Right lobe of liver (tissue), 6 donors: Measurements from ENCODE around the gene MAP3K4. TPM values are rescaled to one million over a fixed set of nuclear protein-coding genes. Genes with fewer than 3 reads are reported as not detected.
A peak's percentile ranks its signal among the peaks of the same experiment; 100 is the strongest.

Source experiments
- ATAC-seq, 4 donors: fragments of 200-7000 bp; cut with Tn5 transposase; one replicate each; pipeline ENCODE4 v1.9.1; 2020; ENCODE audit warnings: mild to moderate bottlenecking in 4 of 4, moderate library complexity in 4 of 4
- DNase-seq, 3 donors: peaks; one replicate each; pipeline ENCODE4 v3.0.0-alpha.2; 2020
- H3K27ac ChIP-seq, 3 donors: fragments of 200-600 bp; one replicate each; pipeline ENCODE4 v1.8.0; 2022
- H3K27me3 ChIP-seq, 2 donors: fragments of 200-600 bp; one replicate each; pipeline ENCODE4 v1.8.0; 2022
- H3K36me3 ChIP-seq, 4 donors: fragments of 200-600 bp; sonication (generic) in 1 of 4; one replicate each; pipeline versions ENCODE4 v1.5.1 to v1.8.0; 2017 to 2022; ENCODE audit warnings: control low read depth in 1 of 4
- H3K4me1 ChIP-seq, 4 donors: fragments of 200-600 bp; sonication (generic) in 1 of 4; one replicate each; pipeline versions ENCODE4 v1.5.1 to v1.8.0; 2017 to 2022; ENCODE audit warnings: control low read depth in 1 of 4
- H3K4me3 ChIP-seq, 3 donors: fragments of 200-600 bp; one replicate each; pipeline ENCODE4 v1.8.0; 2022
- H3K9me3 ChIP-seq, 4 donors: fragments of 200-600 bp; sonication (generic) in 1 of 4; one replicate each; pipeline versions ENCODE4 v1.5.1 to v1.8.0; 2017 to 2022; ENCODE audit warnings: control low read depth in 1 of 4
- POLR2A ChIP-seq: fragments of 450-650 bp; IDR thresholded peaks from one replicate; pipeline ENCODE4 v1.6.1; 2017; ENCODE audit warnings: antibody characterized with exemption, mild to moderate bottlenecking
- WGBS: methylation state at CpG from one replicate; pipeline ENCODE4 v1.1.6; 2018; ENCODE audit warnings: low coverage, low lambda C conversion rate; ENCODE audit not compliant: insufficient coverage; ENCODE audit errors: missing lambda C conversion rate; 5-methylcytosine and 5-hydroxymethylcytosine counted together
- intact Hi-C, 2 donors: fragments of 100-400 bp; cut with DNase I; formaldehyde crosslinking; loops; one replicate each; pipeline versions ENCODE4 v1.11.2 to v1.14.1; 2022
- total RNA-seq, 6 experiments: library from RNA; depleted of rRNA in 2 of 6; stranded (reverse); fragments of >200 nt in 2 of 6; fragmentation: NEBNext Ultra II Directional in 3 of 6; extraction: Animal tissue kit (Norgen Biotek cat#: 25700) in 3 of 6; gene quantifications; one replicate each; pipeline versions ENCODE4 v1.1.0 to v1.2.4, GENCODE V29; 2016 to 2023
- TF ChIP-seq, protein P1 (sequence below), 4 donors: fragments of 200-600 bp in 3 of 4; fragments of 450-650 bp in 1 of 4; IDR thresholded peaks; one replicate each; pipeline versions ENCODE4 v1.5.1 to v1.8.0; 2016 to 2022; ENCODE audit warnings: antibody characterized with exemption in 4 of 4, mild to moderate bottlenecking in 2 of 4
- donor health status: DM: no; HTN: yes; CAD: no.
- donor health status: DM: no; HTN: no; CAD: no.
- donor health status: DM: no; HTN: no; CAD: no.
- donor health status: DM: no; HTN: yes; CAD: no.
- donor health status: DM: no; HTN: yes; CAD: no.

MAP3K4 gene
- total RNA-seq, 6 experiments from 2014 or later, result 9.4 to 20.5 (median 13.1) TPM

DNA sequence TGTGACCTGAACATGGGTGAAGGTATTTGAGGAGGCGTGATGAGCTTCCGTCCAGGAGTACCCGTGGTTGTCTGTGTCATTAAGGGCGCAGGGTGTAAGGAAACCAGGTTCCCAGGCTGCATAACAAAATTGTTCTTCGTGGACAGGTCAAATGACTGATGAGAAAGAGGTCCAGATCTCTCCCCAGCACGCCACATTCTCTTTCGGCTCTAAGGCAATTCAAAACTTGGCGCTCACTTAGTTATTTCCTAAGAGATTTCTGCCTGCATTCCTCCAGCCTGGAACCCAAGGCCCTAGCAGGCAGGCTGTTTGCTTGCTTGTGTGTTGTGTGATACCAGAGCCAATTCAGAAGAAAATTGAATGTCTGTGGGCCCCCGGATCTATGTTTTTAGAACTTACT, 142.4 kb downstream of the MAP3K4 start:
- no peaks in the 10 kb centered on the region for H3K27me3 ChIP-seq
- H3K9me3 ChIP-seq, result no peaks in the 10 kb centered on the region
- no peaks in the 10 kb centered on the region for H3K36me3 ChIP-seq
- H3K4me3 ChIP-seq, result no peak overlapping the region
- TF ChIP-seq, protein P1, sequence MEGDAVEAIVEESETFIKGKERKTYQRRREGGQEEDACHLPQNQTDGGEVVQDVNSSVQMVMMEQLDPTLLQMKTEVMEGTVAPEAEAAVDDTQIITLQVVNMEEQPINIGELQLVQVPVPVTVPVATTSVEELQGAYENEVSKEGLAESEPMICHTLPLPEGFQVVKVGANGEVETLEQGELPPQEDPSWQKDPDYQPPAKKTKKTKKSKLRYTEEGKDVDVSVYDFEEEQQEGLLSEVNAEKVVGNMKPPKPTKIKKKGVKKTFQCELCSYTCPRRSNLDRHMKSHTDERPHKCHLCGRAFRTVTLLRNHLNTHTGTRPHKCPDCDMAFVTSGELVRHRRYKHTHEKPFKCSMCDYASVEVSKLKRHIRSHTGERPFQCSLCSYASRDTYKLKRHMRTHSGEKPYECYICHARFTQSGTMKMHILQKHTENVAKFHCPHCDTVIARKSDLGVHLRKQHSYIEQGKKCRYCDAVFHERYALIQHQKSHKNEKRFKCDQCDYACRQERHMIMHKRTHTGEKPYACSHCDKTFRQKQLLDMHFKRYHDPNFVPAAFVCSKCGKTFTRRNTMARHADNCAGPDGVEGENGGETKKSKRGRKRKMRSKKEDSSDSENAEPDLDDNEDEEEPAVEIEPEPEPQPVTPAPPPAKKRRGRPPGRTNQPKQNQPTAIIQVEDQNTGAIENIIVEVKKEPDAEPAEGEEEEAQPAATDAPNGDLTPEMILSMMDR (IDR thresholded peaks at IDR 0.05), result no peak
- TF ChIP-seq POLR2A, result no peak
- ATAC-seq (no peak), DNase-seq (no peak)
- H3K4me1 ChIP-seq, result no peaks in the 10 kb centered on the region
- H3K27ac ChIP-seq, result no peak overlapping the region
- WGBS, result 93% methylated on average over 8 of the region's 9 CpGs
- intact Hi-C loops, result no loop called here

DNA sequence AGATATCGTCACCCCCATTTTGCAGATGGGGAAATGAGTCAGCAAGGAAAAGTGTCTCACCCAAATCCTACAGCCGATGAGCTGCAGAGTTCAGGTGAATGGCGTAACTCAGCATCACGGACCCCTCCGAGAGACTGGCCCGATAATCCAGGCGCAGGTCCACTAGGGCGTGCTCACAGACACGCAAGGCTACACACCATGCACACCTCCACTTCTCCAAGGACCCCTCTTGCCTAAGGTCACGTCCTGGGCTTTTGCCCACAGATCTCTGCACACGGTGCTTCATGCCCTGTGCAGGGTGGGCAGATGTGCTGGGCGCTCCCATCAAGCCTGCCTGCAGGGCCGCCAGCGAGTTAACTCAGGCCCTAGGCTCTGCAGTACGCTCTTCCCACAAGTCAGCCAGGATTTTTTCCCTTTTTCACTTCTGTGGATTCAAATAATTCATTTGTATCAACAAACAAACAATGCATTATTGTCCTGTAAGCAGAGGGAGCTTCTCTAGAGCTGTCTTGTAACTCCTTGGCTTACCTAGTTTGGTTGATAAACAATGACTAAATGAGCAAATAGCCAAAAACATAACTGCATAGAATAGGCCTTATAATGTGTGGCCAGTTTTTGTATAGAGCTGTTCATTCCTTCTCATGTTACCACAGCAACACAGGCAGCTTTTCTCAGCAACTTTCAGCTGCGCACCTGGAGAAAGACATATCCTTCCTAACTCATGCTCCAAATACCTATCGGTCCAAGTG, 143.2 kb downstream of the MAP3K4 start:
- intact Hi-C loops, result no loop called here
- TF ChIP-seq, protein P1 (IDR thresholded peaks at IDR 0.05), result no peak
- no peak for TF ChIP-seq POLR2A
- DNase-seq (no peak), ATAC-seq (no peak)
- Histone ChIP-seq H3K27me3 (no peaks in the 10 kb centered on the region), H3K4me1 (no peaks in the 10 kb centered on the region), H3K27ac (no peak overlapping the region), H3K4me3 (no peak overlapping the region), H3K36me3 (no peaks in the 10 kb centered on the region), H3K9me3 (no peaks in the 10 kb centered on the region)
- WGBS, result 94% methylated on average over 9 of the region's 17 CpGs

DNA sequence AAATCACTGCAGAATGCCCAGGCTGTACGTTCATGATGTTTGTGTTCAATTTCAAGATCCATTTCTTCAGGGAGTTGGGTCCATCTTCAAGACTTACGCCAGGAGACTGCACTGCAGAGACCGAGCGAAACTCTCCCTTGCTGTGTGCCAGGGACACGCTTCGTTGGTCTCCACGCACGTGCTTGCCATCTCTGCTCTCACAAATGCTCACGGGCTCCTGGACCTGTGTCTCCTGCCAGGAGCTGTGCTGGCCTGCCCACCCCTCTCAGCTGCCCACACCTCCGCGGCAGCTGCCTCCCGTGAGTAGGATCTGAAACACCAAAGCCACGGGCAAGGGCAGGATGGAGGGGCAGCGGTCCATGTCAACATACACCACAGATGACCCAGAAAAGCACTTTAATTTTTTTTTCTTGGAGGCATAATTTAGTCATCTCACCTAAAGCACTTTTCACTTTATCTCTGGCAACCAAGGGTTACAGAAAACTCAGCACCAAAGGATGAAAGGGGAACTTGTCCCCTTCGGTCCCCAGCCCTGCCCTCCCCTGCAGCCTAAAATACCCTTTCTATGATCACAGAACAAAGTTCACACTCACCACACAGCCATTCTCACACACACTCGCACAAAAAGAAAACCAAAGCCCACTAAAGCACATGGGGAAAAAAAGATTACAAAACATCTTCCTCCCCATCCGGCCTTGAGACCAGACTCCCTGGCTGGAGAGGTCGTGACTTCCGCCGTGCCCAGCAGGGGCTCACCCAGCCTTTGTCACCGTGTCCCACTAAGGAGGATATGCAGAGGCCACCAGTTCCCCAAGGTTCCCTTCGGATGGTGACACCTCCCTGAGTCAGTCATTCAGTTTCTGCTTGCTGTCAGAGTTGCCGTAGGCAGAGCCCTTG, 144.4 kb downstream of the MAP3K4 start:
- 46% methylated on average over 8 of the region's 23 CpGs for WGBS
- TF ChIP-seq, protein P1 (IDR thresholded peaks at IDR 0.05), result no peak
- TF ChIP-seq POLR2A, result no peak

DNA sequence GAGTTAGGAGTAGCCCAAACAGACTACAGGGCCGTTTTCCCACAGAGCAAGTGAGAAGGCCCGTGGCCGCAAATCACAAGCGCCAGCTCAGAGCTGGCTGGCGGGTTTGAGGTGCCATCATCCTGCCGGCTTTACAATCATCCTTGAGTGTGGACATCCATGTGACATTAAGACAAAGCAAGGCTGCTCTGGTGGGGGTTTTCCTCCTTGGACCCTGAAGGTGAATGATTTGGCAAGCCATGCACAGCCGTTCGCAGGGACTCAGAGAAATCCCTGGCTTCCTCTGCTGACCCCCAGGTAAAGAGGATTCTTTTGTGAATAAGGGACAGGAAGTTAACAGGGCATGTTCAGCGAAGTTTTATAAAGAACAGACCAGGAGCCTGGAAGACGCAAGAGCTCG, 145.1 kb downstream of the MAP3K4 start:
- no peaks in the 10 kb centered on the region for H3K27me3 ChIP-seq
- 98% methylated on average over 6 of the region's 11 CpGs for WGBS
- H3K9me3 ChIP-seq, result no peaks in the 10 kb centered on the region
- ATAC-seq (no peak), DNase-seq (no peak)
- no peak overlapping the region for H3K27ac ChIP-seq
- intact Hi-C loops, result no loop called here
- no peak for TF ChIP-seq POLR2A
- TF ChIP-seq, protein P1 (IDR thresholded peaks at IDR 0.05), result no peak
- no peaks in the 10 kb centered on the region for H3K36me3 ChIP-seq
- H3K4me1 ChIP-seq, result no peaks in the 10 kb centered on the region
- H3K4me3 ChIP-seq, result no peak overlapping the region

More for the DNA sequence above, 144.4 kb downstream of the MAP3K4 start:
- Histone ChIP-seq H3K4me3 (no peak overlapping the region), H3K36me3 (no peaks in the 10 kb centered on the region), H3K9me3 (no peaks in the 10 kb centered on the region), H3K27ac (no peak overlapping the region), H3K4me1 (no peaks in the 10 kb centered on the region), H3K27me3 (no peaks in the 10 kb centered on the region)
- ATAC-seq (peak in 3 of 4 donors; percentile 13 to 45 (median 36)), DNase-seq (no peak)
- intact Hi-C loops, result no loop called here
